Transverse colon (tissue), 4 donors: ENCODE data around the gene SMG5. TPM values are rescaled to one million over a fixed set of nuclear protein-coding genes. Genes with fewer than 3 reads are reported as not detected.

Experiments
- DNase-seq: peaks from one replicate; pipeline ENCODE4 v3.0.0-alpha.2; 2019
- H3K27ac ChIP-seq, 4 donors: fragments of 200-600 bp; sonication (generic); 2 replicates each; pipeline ENCODE4 v1.5.1; 2016 to 2018; ENCODE audit warnings: inconsistent platforms in 4 of 4
- H3K27me3 ChIP-seq: fragments of 200-600 bp; sonication (generic); 2 replicates; pipeline ENCODE4 v1.5.1; 2017; ENCODE audit warnings: inconsistent platforms
- H3K36me3 ChIP-seq, 4 donors: fragments of 200-600 bp; sonication (generic); 2 replicates each; pipeline ENCODE4 v1.5.1; 2017 to 2019; ENCODE audit warnings: inconsistent platforms in 4 of 4
- H3K4me1 ChIP-seq, 4 donors: fragments of 200-600 bp; sonication (generic); 2 replicates each; pipeline ENCODE4 v1.5.1; 2017 to 2020; ENCODE audit warnings: inconsistent platforms in 4 of 4
- H3K4me3 ChIP-seq, 4 donors: fragments of 200-600 bp; sonication (generic); 1 replicate in 1 of 4; 2 replicates in 3 of 4; pipeline versions ENCODE4 v1.5.1 to v1.6.1; 2017 to 2019; ENCODE audit warnings: inconsistent platforms in 4 of 4
- H3K9me3 ChIP-seq, 2 donors: fragments of 200-600 bp; sonication (generic); 2 replicates each; pipeline ENCODE4 v1.5.1; 2017 to 2019; ENCODE audit warnings: inconsistent platforms in 2 of 2
- EP300 ChIP-seq: sonication (generic); formaldehyde crosslinking; IDR thresholded peaks from one replicate; pipeline ENCODE4 v1.6.1; 2017; ENCODE audit warnings: antibody characterized with exemption, low read depth
- POLR2A ChIP-seq: fragments of 450-650 bp; IDR thresholded peaks from one replicate; pipeline ENCODE4 v1.6.1; 2016; ENCODE audit warnings: antibody characterized with exemption, mild to moderate bottlenecking, moderate library complexity
- POLR2AphosphoS5 ChIP-seq, 3 donors: sonication (generic); formaldehyde crosslinking; IDR thresholded peaks; one replicate each; pipeline ENCODE4 v1.6.1; 2016; ENCODE audit warnings: antibody characterized with exemption in 3 of 3
- WGBS, 2 donors: methylation state at CpG; one replicate each; pipeline ENCODE4 v1.1.5; 2018; ENCODE audit warnings: low coverage in 1 of 2; 5-methylcytosine and 5-hydroxymethylcytosine counted together
- in situ Hi-C, 4 donors: fragments of 200-750 bp; cut with MboI; loops; one replicate each; pipeline versions ENCODE4 v1.15.0 to v1.15.1; 2017; ENCODE audit warnings: low sequenced_read_pairs in 3 of 4, low pct_ligation_motif_present in 1 of 4, low pct_unique_long_range_greater_than_20kb in 1 of 4
- intact Hi-C: fragments of 100-400 bp; cut with DNase I; formaldehyde crosslinking; loops from one replicate; pipeline ENCODE4 v1.15.1; 2023; ENCODE audit warnings: low total_unique reads
- total RNA-seq, 4 donors: library from RNA; depleted of rRNA; stranded (reverse); fragments of >200 nt; gene quantifications; one replicate each; pipeline ENCODE4 v1.1.0, GENCODE V29; 2016
- TF ChIP-seq, protein P1 (sequence below), 5 experiments: fragments of 200-600 bp in 3 of 5; fragments of 450-650 bp in 2 of 5; sonication (generic) in 3 of 5; IDR thresholded peaks; 1 replicate in 2 of 5; 2 replicates in 3 of 5; pipeline ENCODE4 v1.5.1; 2016 to 2017; ENCODE audit warnings: antibody characterized with exemption in 5 of 5, inconsistent platforms in 3 of 5, mild to moderate bottlenecking in 2 of 5, moderate library complexity in 1 of 5

Gene SMG5
- total RNA-seq, 4 donors from 2014 or later: 72.1 to 134 (median 102) TPM

DNA sequence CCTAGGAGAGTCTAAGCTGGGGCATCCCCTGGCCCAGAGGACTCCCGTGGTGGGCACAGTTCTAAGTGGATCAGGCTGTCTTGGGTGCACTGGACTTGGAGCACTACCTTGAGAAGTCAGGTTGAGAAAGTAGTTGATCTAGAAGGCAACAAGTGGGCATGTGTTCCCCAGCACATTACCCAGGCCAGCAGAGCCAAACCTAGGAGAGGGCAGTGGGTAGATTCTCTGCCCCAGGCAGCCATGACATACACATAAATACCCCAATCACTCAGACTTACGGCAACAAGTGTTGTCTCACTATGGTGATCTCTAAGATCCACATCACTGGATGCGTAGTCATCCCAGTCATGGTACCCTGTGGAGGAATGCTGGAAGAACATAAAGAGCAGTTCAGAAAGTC lies 71.4 kb downstream of the SMG5 start:
- intact Hi-C loops (no loop called here), in situ Hi-C loops (loop anchor here in 1 of 4 donors (25.0 kb wide), 1 partner anchor 124 kb away; the partner anchor contains the start of gene MEX3A)
- 88% methylated on average over 3 of the region's 3 CpGs; no CpG with 5 or more reads in 1 of the 2 donors for WGBS, 2 donors
- Histone ChIP-seq H3K4me3 (no peak overlapping the region), H3K4me1 (peaks cover 13 to 23% (median 16%) of the 10 kb centered on the region in 4 donors), H3K9me3 (no peaks in the 10 kb centered on the region), H3K36me3 (peaks cover 0 to 17% (median 6%) of the 10 kb centered on the region in 4 donors), H3K27me3 (no peaks in the 10 kb centered on the region), H3K27ac (no peak overlapping the region)
- TF ChIP-seq POLR2AphosphoS5 (IDR thresholded peaks at IDR 0.05) (no peak), EP300 (no peak), POLR2A (no peak)
- TF ChIP-seq, protein P1, sequence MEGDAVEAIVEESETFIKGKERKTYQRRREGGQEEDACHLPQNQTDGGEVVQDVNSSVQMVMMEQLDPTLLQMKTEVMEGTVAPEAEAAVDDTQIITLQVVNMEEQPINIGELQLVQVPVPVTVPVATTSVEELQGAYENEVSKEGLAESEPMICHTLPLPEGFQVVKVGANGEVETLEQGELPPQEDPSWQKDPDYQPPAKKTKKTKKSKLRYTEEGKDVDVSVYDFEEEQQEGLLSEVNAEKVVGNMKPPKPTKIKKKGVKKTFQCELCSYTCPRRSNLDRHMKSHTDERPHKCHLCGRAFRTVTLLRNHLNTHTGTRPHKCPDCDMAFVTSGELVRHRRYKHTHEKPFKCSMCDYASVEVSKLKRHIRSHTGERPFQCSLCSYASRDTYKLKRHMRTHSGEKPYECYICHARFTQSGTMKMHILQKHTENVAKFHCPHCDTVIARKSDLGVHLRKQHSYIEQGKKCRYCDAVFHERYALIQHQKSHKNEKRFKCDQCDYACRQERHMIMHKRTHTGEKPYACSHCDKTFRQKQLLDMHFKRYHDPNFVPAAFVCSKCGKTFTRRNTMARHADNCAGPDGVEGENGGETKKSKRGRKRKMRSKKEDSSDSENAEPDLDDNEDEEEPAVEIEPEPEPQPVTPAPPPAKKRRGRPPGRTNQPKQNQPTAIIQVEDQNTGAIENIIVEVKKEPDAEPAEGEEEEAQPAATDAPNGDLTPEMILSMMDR (IDR thresholded peaks at IDR 0.05): no peak
- DNase-seq: no peak

DNA sequence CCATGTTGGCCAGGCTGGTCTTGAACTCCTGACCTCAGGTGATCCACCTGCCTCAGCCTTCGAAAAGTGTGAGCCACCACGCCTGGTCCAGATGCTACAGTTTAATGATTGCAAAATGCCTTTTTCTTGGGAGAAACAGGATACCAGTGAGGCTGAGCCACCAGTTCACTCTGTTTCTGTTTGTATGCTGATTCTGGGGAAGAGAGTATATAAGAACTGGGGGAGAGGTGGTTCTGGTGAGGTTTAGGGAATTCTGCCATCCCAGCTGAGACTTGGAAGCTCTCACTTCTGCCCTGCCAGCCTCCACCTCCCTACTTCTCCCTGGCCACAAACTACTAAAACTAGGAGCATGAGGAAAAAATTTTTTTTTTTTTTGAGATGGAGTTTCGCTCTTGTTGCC lies 77.9 kb downstream of the SMG5 start:
- DNase-seq: no peak
- no peaks in the 10 kb centered on the region for H3K27me3 ChIP-seq
- intact Hi-C loops (no loop called here), in situ Hi-C loops (loop anchor here in 1 of 4 donors (25.0 kb wide), 1 partner anchor 117 kb away; the partner anchor contains the start of gene MEX3A)
- H3K4me3 ChIP-seq: no peak overlapping the region
- TF ChIP-seq POLR2A (no peak), EP300 (no peak), POLR2AphosphoS5 (IDR thresholded peaks at IDR 0.05) (no peak)
- TF ChIP-seq, protein P1 (IDR thresholded peaks at IDR 0.05): no peak
- H3K9me3 ChIP-seq: no peaks in the 10 kb centered on the region
- H3K27ac ChIP-seq: no peak overlapping the region
- peaks cover 0 to 25% (median 8%) of the 10 kb centered on the region in 4 donors for H3K36me3 ChIP-seq
- peaks cover 0 to 4% (median 0%) of the 10 kb centered on the region in 4 donors for H3K4me1 ChIP-seq
- 96% methylated on average over 3 of the region's 3 CpGs; no CpG with 5 or more reads in 1 of the 2 donors for WGBS, 2 donors

DNA sequence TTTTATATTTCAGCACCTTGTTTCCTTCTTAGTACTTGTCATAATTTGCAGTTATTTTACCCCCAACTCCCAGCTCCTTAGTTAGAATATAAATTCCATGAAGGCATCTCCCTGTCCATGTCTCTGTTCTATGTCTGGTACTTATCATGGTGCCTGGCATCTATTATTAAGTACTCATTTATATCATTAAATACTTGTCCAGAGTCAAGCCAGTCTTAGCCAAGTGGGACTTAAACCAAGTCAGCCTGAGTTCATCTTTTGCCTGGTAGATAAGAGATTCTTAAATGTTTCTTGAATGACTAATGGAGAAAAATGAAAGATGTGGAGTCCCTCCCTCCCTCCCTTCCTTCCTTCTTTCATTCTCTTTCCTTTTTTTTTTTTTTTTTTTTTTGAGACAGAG lies 79.3 kb downstream of the SMG5 start:
- intact Hi-C loops: no loop called here
- H3K4me3 ChIP-seq: no peak overlapping the region
- no peaks in the 10 kb centered on the region for H3K27me3 ChIP-seq
- DNase-seq: no peak
- TF ChIP-seq POLR2AphosphoS5 (IDR thresholded peaks at IDR 0.05) (no peak), EP300 (no peak), POLR2A (no peak)
- TF ChIP-seq, protein P1 (IDR thresholded peaks at IDR 0.05): no peak
- H3K27ac ChIP-seq: no peak overlapping the region
- in situ Hi-C loops: loop anchor here in 1 of 4 donors (25.0 kb wide), 1 partner anchor 116 kb away; the partner anchor contains the start of gene MEX3A
- H3K36me3 ChIP-seq: peaks cover 0 to 25% (median 7%) of the 10 kb centered on the region in 4 donors
- H3K4me1 ChIP-seq: peaks cover 0 to 4% (median 0%) of the 10 kb centered on the region in 4 donors
- no peaks in the 10 kb centered on the region for H3K9me3 ChIP-seq

- Histone ChIP-seq H3K27ac (no peak overlapping the region), H3K4me1 (peaks cover 0 to 20% (median 4%) of the 10 kb centered on the region in 4 donors), H3K27me3 (no peaks in the 10 kb centered on the region), H3K9me3 (no peaks in the 10 kb centered on the region), H3K36me3 (peaks cover 0 to 10% (median 2%) of the 10 kb centered on the region in 4 donors), H3K4me3 (no peak overlapping the region)
- DNase-seq: no peak
- intact Hi-C loops (no loop called here), in situ Hi-C loops (loop anchor here in 1 of 4 donors (25.0 kb wide), 1 partner anchor 113 kb away; the partner anchor contains the start of gene MEX3A)
- no peak for TF ChIP-seq POLR2AphosphoS5 (IDR thresholded peaks at IDR 0.05)
- no peak for TF ChIP-seq POLR2A
- TF ChIP-seq EP300: no peak
- TF ChIP-seq, protein P1 (IDR thresholded peaks at IDR 0.05): no peak
- WGBS, 2 donors: 95% methylated on average over 8 of the region's 8 CpGs; no CpG with 5 or more reads in 1 of the 2 donors
Measured at GRCh38 chr1:156200044-156200443, 82.6 kb downstream of the SMG5 start.

Other genes starting within 250 kb of the SMG5 start
- 10 to 100 TPM in 3 of 4 donors, 1 to 10 TPM in 1; 7.9 to 21.3 (median 16.1) TPM for gene UBQLN4, start 229.0 kb downstream of the SMG5 start, total RNA-seq
- 10 to 100 TPM; 20.9 to 70.9 (median 47.5) TPM for gene LAMTOR2, start 228.0 kb downstream of the SMG5 start, total RNA-seq
- 100 to 1,000 TPM; 140 to 213 (median 174) TPM for gene RAB25, start 221.7 kb downstream of the SMG5 start, total RNA-seq
- gene MEX3A, start 200.4 kb downstream of the SMG5 start, total RNA-seq: under 1 TPM in 3 of 4 donors, not detected in 1; 0.14 to 0.60 (median 0.48) TPM
- 100 to 1,000 TPM; 300 to 999 (median 324) TPM for gene LMNA, start 168.1 kb downstream of the SMG5 start, total RNA-seq
- gene SEMA4A, start 129.2 kb downstream of the SMG5 start, total RNA-seq: 1 to 10 TPM in 3 of 4 donors, not detected in 1; 2.6 to 6.0 (median 4.8) TPM
- 10 to 100 TPM in 3 of 4 donors, 1 to 10 TPM in 1; 9.6 to 19.9 (median 18.9) TPM for gene SLC25A44, start 88.7 kb downstream of the SMG5 start, total RNA-seq
- 10 to 100 TPM; 29.9 to 67.3 (median 52.3) TPM for gene PMF1, start 69.8 kb downstream of the SMG5 start, total RNA-seq
- 1 to 10 TPM in 2 of 4 donors, not detected in 2; 1.6 to 2.1 TPM for gene BGLAP, start 40.6 kb downstream of the SMG5 start, total RNA-seq
- 1 to 10 TPM in 2 of 4 donors, not detected in 2; 1.7 to 3.1 TPM for gene PAQR6, start 34.8 kb downstream of the SMG5 start, total RNA-seq
- gene TMEM79, start 1.5 kb upstream of the SMG5 start, total RNA-seq: 10 to 100 TPM in 1 of 4 donors, 1 to 10 TPM in 3; 2.0 to 13.1 (median 3.9) TPM
- gene GLMP, start 12.9 kb upstream of the SMG5 start, total RNA-seq: 10 to 100 TPM in 3 of 4 donors, 1 to 10 TPM in 1; 4.0 to 65.9 (median 38.2) TPM
- not detected for gene VHLL, start 16.5 kb upstream of the SMG5 start, total RNA-seq
- 100 to 1,000 TPM in 2 of 4 donors, 10 to 100 TPM in 2; 55.1 to 145 (median 90.7) TPM for gene CCT3, start 55.5 kb upstream of the SMG5 start, total RNA-seq
- gene TSACC, start 55.7 kb upstream of the SMG5 start, total RNA-seq: not detected
- not detected for gene RHBG, start 86.4 kb upstream of the SMG5 start, total RNA-seq
- 100 to 1,000 TPM in 1 of 4 donors, 10 to 100 TPM in 3; 26.1 to 200 (median 85.7) TPM for gene MEF2D, start 217.9 kb upstream of the SMG5 start, total RNA-seq